Measurements from ENCODE around the gene MAPK7. TPM values are rescaled to one million over a fixed set of nuclear protein-coding genes. Genes with fewer than 3 reads are reported as not detected.

Gene MAPK7
- total RNA-seq, 1 experiment from 2014 or later, result 40.0 TPM

GRCh38 chr17:19363114-19363438 is 15.2 kb upstream of the MAPK7 start:
- H3K27ac ChIP-seq (ENCODE audit: low read depth, low read length, poor library complexity, severe bottlenecking), result no peak overlapping the region
- no peaks in the 10 kb centered on the region for H3K36me3 ChIP-seq (ENCODE audit: insufficient read depth, low read length, poor library complexity, severe bottlenecking)
- no peak for DNase-seq (ENCODE audit: low spot score)
- ChIA-PET POLR2A (ENCODE audit: low non-redundant PET) (no interaction called here), CTCF (interaction anchor here (0.5 to 2.0 kb wide), 10 partner anchors 15 to 400 kb away, joined by 3 to 41 read pairs (median 6); partner anchors contain the start of genes MAPK7 and MFAP4)
- TF ChIP-seq EZH2 (IDR thresholded peaks at IDR 0.05; ENCODE audit: borderline replicate concordance, low read depth, low read length, poor library complexity, severe bottlenecking) (no peak), CTCF (conservative IDR thresholded peaks at IDR 0.05; ENCODE audit: low read depth, low read length) (no peak)
- H3K4me1 ChIP-seq (ENCODE audit: insufficient read depth, low read length, poor library complexity, severe bottlenecking), result peaks cover 22% of the 10 kb centered on the region
- no peaks in the 10 kb centered on the region for H3K9me3 ChIP-seq (ENCODE audit: low read depth, low read length, poor library complexity, severe bottlenecking)
- H3K4me3 ChIP-seq (ENCODE audit: low read depth, low read length, poor library complexity, severe bottlenecking), result peak overlapping the region; percentile 85
- no peaks in the 10 kb centered on the region for H3K27me3 ChIP-seq (replicated peaks; ENCODE audit: insufficient read depth, low read depth, low read length, poor library complexity)
- BruUV-seq (replicated peaks), result no TSS peak
- intact Hi-C loops (cut with micrococcal nuclease; ENCODE audit: unreplicated experiment), result loop anchor here (1.0 to 5.0 kb wide), 4 partner anchors 84 to 399 kb away; partner anchors contain the start of gene ALDH3A2

- TF ChIP-seq EZH2 (IDR thresholded peaks at IDR 0.05; ENCODE audit: borderline replicate concordance, low read depth, low read length, poor library complexity, severe bottlenecking), result no peak
- TF ChIP-seq CTCF (conservative IDR thresholded peaks at IDR 0.05; ENCODE audit: low read depth, low read length), result no peak
- H3K36me3 ChIP-seq (ENCODE audit: insufficient read depth, low read length, poor library complexity, severe bottlenecking), result no peaks in the 10 kb centered on the region
- no peak overlapping the region for H3K4me3 ChIP-seq (ENCODE audit: low read depth, low read length, poor library complexity, severe bottlenecking)
- peaks cover 22% of the 10 kb centered on the region for H3K4me1 ChIP-seq (ENCODE audit: insufficient read depth, low read length, poor library complexity, severe bottlenecking)
- no peak overlapping the region for H3K27ac ChIP-seq (ENCODE audit: low read depth, low read length, poor library complexity, severe bottlenecking)
- intact Hi-C loops (cut with micrococcal nuclease; ENCODE audit: unreplicated experiment), result loop anchor here (1.0 to 5.0 kb wide), 4 partner anchors 84 to 399 kb away; partner anchors contain the start of gene ALDH3A2
- POLR2A ChIA-PET (ENCODE audit: low non-redundant PET), result no interaction called here
- no peaks in the 10 kb centered on the region for H3K27me3 ChIP-seq (replicated peaks; ENCODE audit: insufficient read depth, low read depth, low read length, poor library complexity)
- H3K9me3 ChIP-seq (ENCODE audit: low read depth, low read length, poor library complexity, severe bottlenecking), result no peaks in the 10 kb centered on the region
- no TSS peak for BruUV-seq (replicated peaks)
- DNase-seq (ENCODE audit: low spot score), result no peak
- CTCF ChIA-PET, result interaction anchor here (0.5 to 2.0 kb wide), 8 partner anchors 14 to 399 kb away, joined by 3 to 41 read pairs (median 7); partner anchors contain the start of genes MAPK7 and MFAP4
These were observed 14.8 kb upstream of the MAPK7 start for GRCh38 chr17:19363460-19364035.

GRCh38 chr17:19364699-19365498 is 13.4 kb upstream of the MAPK7 start:
- TF ChIP-seq CTCF (conservative IDR thresholded peaks at IDR 0.05; ENCODE audit: low read depth, low read length), result no peak
- no peak for TF ChIP-seq EZH2 (IDR thresholded peaks at IDR 0.05; ENCODE audit: borderline replicate concordance, low read depth, low read length, poor library complexity, severe bottlenecking)
- intact Hi-C loops (cut with micrococcal nuclease; ENCODE audit: unreplicated experiment), result loop anchor here (5.0 kb wide), 1 partner anchor 282 kb away; the partner anchor contains the start of gene ALDH3A2
- Histone ChIP-seq H3K9me3 (ENCODE audit: low read depth, low read length, poor library complexity, severe bottlenecking) (no peaks in the 10 kb centered on the region), H3K4me1 (ENCODE audit: insufficient read depth, low read length, poor library complexity, severe bottlenecking) (peaks cover 22% of the 10 kb centered on the region), H3K36me3 (ENCODE audit: insufficient read depth, low read length, poor library complexity, severe bottlenecking) (no peaks in the 10 kb centered on the region), H3K27me3 (replicated peaks; ENCODE audit: insufficient read depth, low read depth, low read length, poor library complexity) (no peaks in the 10 kb centered on the region), H3K4me3 (ENCODE audit: low read depth, low read length, poor library complexity, severe bottlenecking) (no peak overlapping the region), H3K27ac (ENCODE audit: low read depth, low read length, poor library complexity, severe bottlenecking) (peak overlapping the region; percentile 11)
- ChIA-PET POLR2A (ENCODE audit: low non-redundant PET) (interaction anchor here (1.3 kb wide), 1 partner anchor 23 kb away, joined by 6 read pairs; no protein-coding TSS in a partner anchor), CTCF (interaction anchor here (1.5 kb wide), 1 partner anchor 82 kb away, joined by 8 read pairs; no protein-coding TSS in a partner anchor)
- no TSS peak for BruUV-seq (replicated peaks)
- no peak for DNase-seq (ENCODE audit: low spot score)
